Stimulated activated CD4-positive, alpha-beta T cell treated with anti-CD3 and anti-CD28 coated beads, Interleukin-12 subunit alpha, Interleukin-12 subunit beta, amount 100 ng/mL, for 4 hours (primary cell): ENCODE measurements around the gene CAMKMT.

Source experiments
- DNase-seq: peaks from one replicate; pipeline ENCODE4 v3.0.0-alpha.2; 2020

CAMKMT gene

GRCh38 chr2:44605511-44605910 lies 243.8 kb downstream of the CAMKMT start:
- DNase-seq: no peak

GRCh38 chr2:44612276-44612675 lies 250.5 kb downstream of the CAMKMT start:
- DNase-seq: no peak

- no peak for DNase-seq
These were observed 253.2 kb downstream of the CAMKMT start for GRCh38 chr2:44614940-44615339.

GRCh38 chr2:44615950-44616518 lies 254.3 kb downstream of the CAMKMT start:
- DNase-seq: no peak

GRCh38 chr2:44616667-44617155 lies 255.0 kb downstream of the CAMKMT start:
- DNase-seq: no peak

GRCh38 chr2:44618251-44619023 lies 256.7 kb downstream of the CAMKMT start:
- no peak for DNase-seq

- DNase-seq: no peak
These were observed 258.6 kb downstream of the CAMKMT start for GRCh38 chr2:44620189-44620990.

- no peak for DNase-seq
These were observed 262.0 kb downstream of the CAMKMT start for GRCh38 chr2:44623622-44624351.

- no peak for DNase-seq
These were observed 266.6 kb downstream of the CAMKMT start for GRCh38 chr2:44628297-44628696.

GRCh38 chr2:44632931-44633689 lies 271.4 kb downstream of the CAMKMT start:
- DNase-seq: no peak

- DNase-seq: no peak
These were observed 274.0 kb downstream of the CAMKMT start for GRCh38 chr2:44635725-44636124.

- DNase-seq: no peak
These were observed 276.9 kb downstream of the CAMKMT start for GRCh38 chr2:44638649-44639048.

GRCh38 chr2:44639399-44639798 lies 277.7 kb downstream of the CAMKMT start:
- DNase-seq: no peak

- DNase-seq: no peak
These were observed 280.5 kb downstream of the CAMKMT start for GRCh38 chr2:44642123-44642857.

GRCh38 chr2:44645937-44646336 lies 284.2 kb downstream of the CAMKMT start:
- DNase-seq: no peak

GRCh38 chr2:44649381-44649780 lies 287.6 kb downstream of the CAMKMT start:
- DNase-seq: no peak

- no peak for DNase-seq
These were observed 289.0 kb downstream of the CAMKMT start for GRCh38 chr2:44650796-44651195.

- DNase-seq: no peak
These were observed 290.2 kb downstream of the CAMKMT start for GRCh38 chr2:44651974-44652373.

- no peak for DNase-seq
These were observed 291.0 kb downstream of the CAMKMT start for GRCh38 chr2:44652701-44653100.

- no peak for DNase-seq
These were observed 293.7 kb downstream of the CAMKMT start for GRCh38 chr2:44655401-44655864.

- no peak for DNase-seq
These were observed 294.7 kb downstream of the CAMKMT start for GRCh38 chr2:44656460-44656859.
